ENCODE results near the gene ANO4. TPM values are rescaled to one million over a fixed set of nuclear protein-coding genes. Genes with fewer than 3 reads are reported as not detected.

Gene ANO4
- total RNA-seq, 2 donors from 2014 or later, result 0.19 to 0.32 TPM

GRCh38 chr12:101001669-101002068 is 207.1 kb downstream of the ANO4 start:
- no peak overlapping the region for H3K4me3 ChIP-seq
- TF ChIP-seq, protein P1, sequence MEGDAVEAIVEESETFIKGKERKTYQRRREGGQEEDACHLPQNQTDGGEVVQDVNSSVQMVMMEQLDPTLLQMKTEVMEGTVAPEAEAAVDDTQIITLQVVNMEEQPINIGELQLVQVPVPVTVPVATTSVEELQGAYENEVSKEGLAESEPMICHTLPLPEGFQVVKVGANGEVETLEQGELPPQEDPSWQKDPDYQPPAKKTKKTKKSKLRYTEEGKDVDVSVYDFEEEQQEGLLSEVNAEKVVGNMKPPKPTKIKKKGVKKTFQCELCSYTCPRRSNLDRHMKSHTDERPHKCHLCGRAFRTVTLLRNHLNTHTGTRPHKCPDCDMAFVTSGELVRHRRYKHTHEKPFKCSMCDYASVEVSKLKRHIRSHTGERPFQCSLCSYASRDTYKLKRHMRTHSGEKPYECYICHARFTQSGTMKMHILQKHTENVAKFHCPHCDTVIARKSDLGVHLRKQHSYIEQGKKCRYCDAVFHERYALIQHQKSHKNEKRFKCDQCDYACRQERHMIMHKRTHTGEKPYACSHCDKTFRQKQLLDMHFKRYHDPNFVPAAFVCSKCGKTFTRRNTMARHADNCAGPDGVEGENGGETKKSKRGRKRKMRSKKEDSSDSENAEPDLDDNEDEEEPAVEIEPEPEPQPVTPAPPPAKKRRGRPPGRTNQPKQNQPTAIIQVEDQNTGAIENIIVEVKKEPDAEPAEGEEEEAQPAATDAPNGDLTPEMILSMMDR (IDR thresholded peaks at IDR 0.05), result no peak
- H3K9ac ChIP-seq (ENCODE audit: low read depth in 2 of 2, low read length in 2 of 2), result no peak overlapping the region
- no peak for DNase-seq
- H3K27me3 ChIP-seq, result no peaks in the 10 kb centered on the region
- intact Hi-C loops (cut with DNase I), result no loop called here
- H3K27ac ChIP-seq, result no peak overlapping the region
- H3K36me3 ChIP-seq, result no peaks in the 10 kb centered on the region
- H3K9me3 ChIP-seq, result no peaks in the 10 kb centered on the region
- no peaks in the 10 kb centered on the region for H3K4me1 ChIP-seq

DNA sequence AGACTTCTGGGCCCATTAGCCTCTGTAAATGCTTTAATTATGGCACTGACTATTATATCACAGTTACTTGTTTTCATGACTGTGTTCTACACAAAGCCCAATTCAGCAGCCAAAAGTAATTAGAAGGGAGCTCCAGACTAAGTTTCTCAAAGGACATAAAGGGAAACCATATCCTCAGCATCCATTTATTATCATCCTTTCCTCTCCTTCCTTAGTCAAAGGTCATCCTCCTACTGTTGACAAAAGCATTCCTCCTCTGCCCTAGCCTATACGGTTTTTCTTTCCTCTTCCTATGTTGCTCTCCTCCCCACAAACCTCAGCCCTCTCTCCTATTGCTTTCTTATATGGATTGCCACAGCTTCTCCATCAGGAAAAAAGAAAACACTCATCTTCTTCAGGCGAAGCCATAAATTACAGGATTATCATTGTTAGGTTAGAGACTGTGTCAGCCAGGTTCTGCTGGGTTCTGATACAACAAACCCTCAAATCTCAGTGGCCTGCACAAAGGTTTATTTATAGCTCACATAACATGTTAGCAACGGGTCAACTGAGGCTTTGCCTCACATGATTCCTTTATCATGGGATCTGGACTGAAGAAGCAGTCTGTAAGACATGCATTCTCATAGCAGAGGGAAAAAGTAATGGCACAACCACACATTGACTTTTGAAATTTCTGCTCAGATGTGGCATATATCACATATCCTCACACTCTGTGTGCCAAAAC is 208.3 kb downstream of the ANO4 start:
- Histone ChIP-seq H3K9me3 (no peaks in the 10 kb centered on the region), H3K27ac (no peak overlapping the region), H3K9ac (ENCODE audit: low read depth in 2 of 2, low read length in 2 of 2) (no peak overlapping the region), H3K4me1 (no peaks in the 10 kb centered on the region), H3K4me3 (no peak overlapping the region), H3K27me3 (no peaks in the 10 kb centered on the region), H3K36me3 (no peaks in the 10 kb centered on the region)
- TF ChIP-seq, protein P1 (IDR thresholded peaks at IDR 0.05), result no peak
- intact Hi-C loops (cut with DNase I), result no loop called here
- no peak for DNase-seq

GRCh38 chr12:101004898-101005297 is 210.3 kb downstream of the ANO4 start:
- TF ChIP-seq, protein P1 (IDR thresholded peaks at IDR 0.05), result no peak
- Histone ChIP-seq H3K9me3 (no peaks in the 10 kb centered on the region), H3K9ac (ENCODE audit: low read depth in 2 of 2, low read length in 2 of 2) (no peak overlapping the region), H3K4me3 (no peak overlapping the region), H3K27ac (no peak overlapping the region), H3K36me3 (no peaks in the 10 kb centered on the region), H3K27me3 (no peaks in the 10 kb centered on the region), H3K4me1 (no peaks in the 10 kb centered on the region)
- intact Hi-C loops (cut with DNase I), result no loop called here
- no peak for DNase-seq

GRCh38 chr12:101009274-101009673 is 214.7 kb downstream of the ANO4 start:
- Histone ChIP-seq H3K4me1 (no peaks in the 10 kb centered on the region), H3K36me3 (no peaks in the 10 kb centered on the region), H3K9me3 (no peaks in the 10 kb centered on the region), H3K27me3 (no peaks in the 10 kb centered on the region), H3K27ac (no peak overlapping the region), H3K9ac (ENCODE audit: low read depth in 2 of 2, low read length in 2 of 2) (no peak overlapping the region), H3K4me3 (no peak overlapping the region)
- no peak for DNase-seq
- intact Hi-C loops (cut with DNase I), result no loop called here
- TF ChIP-seq, protein P1 (IDR thresholded peaks at IDR 0.05), result no peak

DNA sequence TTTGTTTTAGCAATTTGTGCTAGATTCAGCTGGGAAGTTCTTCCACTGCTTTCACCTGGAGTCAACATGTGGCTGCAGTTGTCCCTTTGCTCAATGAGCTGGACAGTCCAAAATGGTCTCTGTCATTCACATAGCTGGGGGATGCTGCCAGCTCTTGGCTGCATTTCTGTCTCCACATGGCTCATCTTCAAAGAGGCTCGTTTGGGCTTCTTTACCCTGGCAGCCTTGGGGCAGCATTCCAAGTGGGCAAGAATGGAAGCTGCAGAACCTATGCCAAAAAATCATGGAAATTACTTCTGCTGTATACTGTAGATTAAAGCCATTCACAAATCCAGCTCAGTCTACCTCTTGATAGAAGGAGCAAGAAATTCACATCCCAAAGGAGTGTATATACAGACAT is 216.3 kb downstream of the ANO4 start:
- TF ChIP-seq, protein P1 (IDR thresholded peaks at IDR 0.05), result no peak
- intact Hi-C loops (cut with DNase I), result no loop called here

More for the DNA sequence above, 216.3 kb downstream of the ANO4 start:
- no peak overlapping the region for H3K4me3 ChIP-seq
- H3K9me3 ChIP-seq, result no peaks in the 10 kb centered on the region
- no peak overlapping the region for H3K27ac ChIP-seq
- H3K9ac ChIP-seq (ENCODE audit: low read depth in 2 of 2, low read length in 2 of 2), result no peak overlapping the region
- DNase-seq, result no peak
- no peaks in the 10 kb centered on the region for H3K27me3 ChIP-seq
- no peaks in the 10 kb centered on the region for H3K36me3 ChIP-seq
- no peaks in the 10 kb centered on the region for H3K4me1 ChIP-seq

Measured in colonic mucosa (tissue), 4 donors.